Activated T-helper 17 cell treated with anti-CD3 and anti-CD28 coated beads, Interleukin-2, amount 50 U/mL, for 72 hours (primary cell): ENCODE results near the gene LPAR6. TPM values are rescaled to one million over a fixed set of nuclear protein-coding genes. Genes with fewer than 3 reads are reported as not detected.

Experiments
- ATAC-seq: fragments of 150-1000 bp; cut with Tn5 transposase; replicated peaks from 2 replicates; pipeline ENCODE4 v1.10.0; 2021; ENCODE audit warnings: mild to moderate bottlenecking, moderate library complexity
- H3K27ac Mint-ChIP-seq: one replicate; pipeline ENCODE4 v1.8.0; 2022; ENCODE audit warnings: mixed read lengths
- H3K27me3 Mint-ChIP-seq: one replicate; pipeline ENCODE4 v1.8.0; 2022; ENCODE audit warnings: mixed read lengths
- H3K36me3 Mint-ChIP-seq: one replicate; pipeline ENCODE4 v1.8.0; 2022; ENCODE audit warnings: low read depth, mild to moderate bottlenecking, mixed read lengths
- H3K4me1 Mint-ChIP-seq: one replicate; pipeline ENCODE4 v1.8.0; 2022; ENCODE audit warnings: mixed read lengths
- H3K4me3 Mint-ChIP-seq: one replicate; pipeline ENCODE4 v1.8.0; 2022; ENCODE audit warnings: mild to moderate bottlenecking, mixed read lengths
- H3K9me3 Mint-ChIP-seq: one replicate; pipeline ENCODE4 v1.8.0; 2022; ENCODE audit warnings: mixed read lengths
- total RNA-seq, 2 donors: library from RNA; stranded (reverse); gene quantifications; one replicate each; pipeline ENCODE4 v1.2.3, GENCODE V29; 2022

Gene LPAR6
- total RNA-seq, 2 donors from 2014 or later, result 13.9 to 35.1 TPM

DNA sequence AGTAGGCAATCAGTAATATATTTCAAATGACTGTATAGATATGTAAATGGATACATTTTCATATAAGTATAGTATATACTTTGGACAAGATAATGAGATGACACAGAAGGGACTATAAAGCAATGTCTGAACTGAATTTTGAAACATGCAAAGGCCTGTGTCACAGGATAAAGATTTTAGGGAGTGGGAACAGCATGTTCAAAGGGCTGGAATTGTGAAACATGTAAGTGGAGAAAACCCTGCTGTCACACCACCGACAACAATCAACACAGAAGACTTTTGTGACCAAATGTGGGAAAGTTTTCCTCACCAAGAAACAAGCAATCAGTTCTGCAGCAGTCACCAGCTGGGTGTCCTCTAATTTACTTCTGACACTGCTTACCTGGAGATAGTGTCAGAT lies 42.9 kb downstream of the LPAR6 start:
- peaks cover 36% of the 10 kb centered on the region for H3K36me3 Mint-ChIP-seq
- no peaks in the 10 kb centered on the region for H3K27me3 Mint-ChIP-seq
- no peak for ATAC-seq
- no peak overlapping the region for H3K27ac Mint-ChIP-seq
- H3K9me3 Mint-ChIP-seq, result no peaks in the 10 kb centered on the region
- H3K4me1 Mint-ChIP-seq, result no peaks in the 10 kb centered on the region
- no peak overlapping the region for H3K4me3 Mint-ChIP-seq

Other genes with a start within 250 kb of the LPAR6 start
- gene ITM2B, start 179.9 kb downstream of the LPAR6 start, total RNA-seq, result 100 to 1,000 TPM in 1 of 2 donors, 10 to 100 TPM in 1; 75.7 to 108 TPM
- 10 to 100 TPM; 28.9 to 37.3 TPM for gene RB1, start 109.4 kb downstream of the LPAR6 start, total RNA-seq
- gene RCBTB2, start 120.0 kb upstream of the LPAR6 start, total RNA-seq, result 1 to 10 TPM; 6.1 to 7.7 TPM
- 1 to 10 TPM; 1.8 to 8.2 TPM for gene CYSLTR2, start 240.8 kb upstream of the LPAR6 start, total RNA-seq